Kidney tubule cell (primary cell): Measurements from ENCODE around the gene C1QL4.
"Not testable (repeated sequence)": the region's sequence is repeated elsewhere in the genome, so short reads cannot be mapped to it uniquely, and the experiment has no call there.

ENCODE experiments used
- DNase-seq: peaks from one replicate; pipeline ENCODE4 v3.0.0-alpha.2; 2018; ENCODE audit warnings: low spot score

The C1QL4 gene

DNA sequence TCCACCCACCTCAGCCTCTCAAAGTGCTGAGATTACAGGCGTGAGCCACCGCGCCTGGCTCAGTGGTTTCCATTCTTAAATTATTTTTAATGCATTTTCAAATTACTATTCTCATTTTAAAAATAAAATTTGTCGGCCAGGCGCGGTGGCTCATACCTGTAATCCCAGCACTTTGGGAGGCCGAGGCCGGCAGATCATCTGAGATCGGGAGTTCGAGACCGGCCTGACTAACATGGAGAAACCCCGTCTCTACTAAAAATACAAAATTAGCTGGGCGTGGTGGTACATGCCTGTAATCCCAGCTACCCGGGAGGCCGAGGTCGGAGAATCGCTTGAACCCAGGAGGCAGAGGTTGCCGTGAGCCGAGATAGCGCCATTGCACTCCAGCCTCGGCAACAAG is 3.2 kb downstream of the C1QL4 start:
- DNase-seq = not testable (repeated sequence)

DNA sequence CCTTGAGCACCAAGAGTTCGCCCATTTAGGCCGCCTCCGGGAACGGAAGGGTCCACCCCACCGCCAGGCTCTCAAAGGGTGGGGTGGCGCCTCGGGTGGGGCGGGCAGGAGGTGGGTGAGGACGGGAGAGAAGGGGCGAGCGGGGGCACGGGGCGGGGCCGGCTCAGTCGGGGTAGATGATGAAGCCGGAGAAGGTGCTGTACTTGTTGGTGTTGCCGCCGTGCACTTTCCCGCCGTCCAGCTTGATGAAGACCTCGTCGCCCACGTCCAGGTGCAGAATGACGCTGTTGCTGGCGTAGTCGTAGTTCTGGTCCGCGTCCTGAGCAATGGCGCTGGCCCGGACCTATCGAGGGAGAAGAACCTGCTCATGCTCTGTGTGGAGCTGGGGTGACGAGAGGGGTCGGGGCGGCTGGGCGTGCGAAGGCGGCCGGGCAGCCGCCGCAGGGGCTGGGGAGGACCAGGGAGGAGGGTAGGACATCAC is 4.1 kb downstream of the C1QL4 start:
- no peak for DNase-seq

DNA sequence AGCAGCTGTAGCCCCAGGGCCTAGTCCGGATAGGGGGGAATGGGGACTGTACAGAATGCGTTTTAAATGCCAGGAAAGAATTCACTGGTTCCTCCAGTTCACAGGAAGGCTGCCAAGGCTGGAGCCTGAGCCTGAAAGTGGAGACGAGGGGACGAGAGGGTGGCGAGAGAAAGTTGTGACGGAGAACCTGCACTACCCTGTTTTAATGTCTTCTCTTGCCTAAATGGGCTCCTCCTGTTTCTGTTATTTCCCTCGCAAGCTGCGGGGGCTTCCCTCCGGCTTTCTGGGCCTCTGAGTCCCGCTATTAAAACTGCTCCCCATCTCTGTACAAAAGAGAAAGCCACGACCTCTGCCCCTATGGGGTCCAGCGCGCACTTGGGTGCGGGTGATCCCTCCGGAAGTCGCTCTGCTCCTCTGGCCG is 4.5 kb downstream of the C1QL4 start:
- DNase-seq = no peak

DNA sequence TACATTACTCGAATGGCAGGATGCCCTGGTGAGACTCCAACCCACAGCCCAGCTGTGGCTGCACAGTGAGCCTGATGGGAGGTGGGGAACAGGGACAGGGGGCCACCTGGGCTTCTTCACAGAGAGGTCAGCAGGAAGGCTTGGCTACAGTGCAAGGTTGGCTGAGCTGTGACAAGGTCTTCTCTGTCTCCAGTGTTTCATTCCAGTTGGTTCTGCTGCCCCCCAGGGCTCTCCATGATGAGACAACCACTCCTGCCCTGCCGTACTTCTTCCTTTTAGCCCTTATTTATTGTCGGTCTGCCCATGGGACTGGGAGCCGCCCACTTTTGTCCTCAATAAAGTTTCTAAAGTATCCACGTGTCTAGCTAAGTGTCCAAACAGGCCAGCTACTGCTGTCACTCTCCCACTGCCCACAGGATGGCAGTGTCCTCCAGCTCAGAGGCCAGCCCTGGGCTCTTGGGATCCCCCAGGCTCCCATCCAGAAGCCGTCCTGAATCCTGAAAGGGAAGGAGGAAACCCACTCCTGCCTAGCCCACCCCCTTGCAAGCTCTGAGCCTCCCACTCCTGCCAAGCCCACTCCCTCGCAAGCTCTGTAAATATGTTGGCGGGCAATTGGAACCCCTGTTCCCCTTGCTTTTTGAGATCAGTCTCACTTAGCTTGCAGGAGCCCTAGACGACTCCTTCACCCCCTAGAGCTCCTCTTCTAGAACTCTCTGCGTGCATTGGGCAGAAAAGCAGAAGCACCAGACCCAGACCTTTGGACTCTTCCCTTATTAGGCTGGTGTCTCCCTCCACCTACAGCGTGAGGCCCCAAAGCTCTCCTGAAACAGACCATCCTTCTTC is 5.4 kb downstream of the C1QL4 start:
- peak; percentile 69 for DNase-seq

DNA sequence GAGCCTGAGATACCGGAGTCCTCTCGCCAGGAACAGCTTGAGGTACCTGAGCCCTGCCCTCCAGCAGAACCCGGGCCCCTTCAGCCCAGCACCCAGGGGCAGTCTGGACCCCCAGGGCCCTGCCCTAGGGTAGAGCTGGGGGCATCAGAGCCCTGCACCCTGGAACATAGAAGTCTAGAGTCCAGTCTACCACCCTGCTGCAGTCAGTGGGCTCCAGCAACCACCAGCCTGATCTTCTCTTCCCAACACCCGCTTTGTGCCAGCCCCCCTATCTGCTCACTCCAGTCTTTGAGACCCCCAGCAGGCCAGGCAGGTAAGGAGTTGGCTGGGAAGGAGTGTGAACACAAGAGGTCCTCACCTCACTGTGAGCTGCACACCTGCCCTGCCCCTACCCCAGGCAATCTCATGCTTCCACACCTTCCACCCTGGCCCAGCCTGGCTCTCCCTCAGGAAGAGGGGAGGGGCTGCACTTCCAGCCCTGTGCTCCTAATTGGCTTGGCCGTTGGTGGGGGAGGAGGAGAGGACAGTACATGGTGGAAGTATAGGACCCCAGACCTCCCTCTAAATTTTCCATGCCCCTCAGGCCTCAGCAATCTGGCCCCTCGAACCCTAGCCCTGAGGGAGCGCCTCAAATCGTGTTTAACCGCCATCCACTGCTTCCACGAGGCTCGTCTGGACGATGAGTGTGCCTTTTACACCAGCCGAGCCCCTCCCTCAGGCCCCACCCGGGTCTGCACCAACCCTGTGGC is 6.2 kb downstream of the C1QL4 start:
- DNase-seq = no peak

DNA sequence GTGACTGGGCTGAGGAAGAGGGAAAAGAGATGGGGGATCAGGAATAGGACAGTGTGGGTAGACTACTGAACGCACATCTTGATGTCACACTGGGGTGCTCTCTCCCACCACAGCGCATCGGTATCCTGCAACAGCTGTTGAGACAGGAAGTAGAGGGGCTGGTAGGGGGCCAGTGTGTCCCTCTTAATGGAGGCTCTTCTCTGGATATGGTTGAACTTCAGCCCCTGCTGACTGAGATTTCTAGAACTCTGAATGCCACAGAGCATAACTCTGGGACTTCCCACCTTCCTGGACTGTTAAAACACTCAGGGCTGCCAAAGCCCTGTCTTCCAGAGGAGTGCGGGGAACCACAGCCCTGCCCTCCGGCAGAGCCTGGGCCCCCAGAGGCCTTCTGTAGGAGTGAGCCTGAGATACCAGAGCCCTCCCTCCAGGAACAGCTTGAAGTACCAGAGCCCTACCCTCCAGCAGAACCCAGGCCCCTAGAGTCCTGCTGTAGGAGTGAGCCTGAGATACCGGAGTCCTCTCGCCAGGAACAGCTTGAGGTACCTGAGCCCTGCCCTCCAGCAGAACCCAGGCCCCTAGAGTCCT is 6.9 kb downstream of the C1QL4 start:
- no peak for DNase-seq

DNA sequence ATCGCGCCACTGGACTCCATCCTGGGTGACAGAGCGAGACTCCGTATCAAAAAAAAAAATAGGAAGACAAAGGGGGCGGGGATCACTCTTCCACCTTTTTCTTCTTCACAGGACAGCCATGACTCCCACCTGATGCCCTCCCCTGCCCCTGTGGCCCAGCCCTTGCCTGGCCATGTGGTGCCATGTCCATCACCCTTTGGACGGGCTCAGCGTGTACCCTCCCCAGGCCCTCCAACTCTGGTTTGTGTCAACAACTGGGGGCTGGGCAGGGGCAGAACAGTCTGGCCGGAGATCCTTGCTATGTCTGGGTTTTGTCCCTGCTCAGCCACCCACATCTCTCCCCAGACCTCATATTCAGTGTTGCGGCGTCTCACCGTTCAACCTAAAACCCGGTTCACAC is 8.2 kb downstream of the C1QL4 start:
- DNase-seq = no peak

DNA sequence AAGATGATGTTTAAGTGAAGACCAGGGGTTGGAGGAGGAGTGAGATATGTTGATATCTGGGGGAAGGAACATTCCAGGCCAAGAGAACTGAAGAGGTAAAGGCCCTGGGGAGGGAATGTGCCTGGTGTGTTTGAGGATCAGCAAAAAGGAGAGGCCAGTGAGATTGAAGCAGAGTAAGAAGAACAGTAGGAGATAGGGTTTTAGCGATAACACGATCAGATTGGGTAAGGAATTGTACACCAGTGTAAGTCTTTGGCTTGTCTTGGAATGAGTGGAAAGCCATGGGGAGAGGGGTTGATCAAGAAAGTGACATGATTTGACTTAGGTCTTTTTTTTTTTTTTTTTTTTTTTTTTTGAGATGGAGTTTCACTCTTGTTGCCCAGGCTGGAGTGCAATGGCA is 9.1 kb downstream of the C1QL4 start:
- DNase-seq = no peak

DNA sequence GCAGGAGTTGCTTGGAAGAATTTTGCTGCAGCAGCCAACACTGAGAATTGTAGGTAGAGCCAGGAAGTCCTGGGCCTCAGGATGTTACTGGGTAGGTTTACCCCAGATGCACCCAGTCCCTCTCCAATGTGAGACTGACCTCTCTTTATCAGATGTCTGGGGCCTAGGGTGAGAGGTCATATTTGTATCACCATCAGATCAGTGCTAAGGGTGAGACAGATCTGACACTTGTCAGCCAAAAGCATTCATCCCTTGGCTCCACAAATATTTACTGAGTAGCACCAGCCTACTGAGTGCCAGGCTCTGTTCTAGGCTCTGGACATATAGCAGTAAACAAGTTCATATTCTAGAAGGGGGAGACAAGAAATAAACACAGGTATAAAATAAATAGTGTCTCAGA is 9.6 kb downstream of the C1QL4 start:
- DNase-seq = no peak

DNA sequence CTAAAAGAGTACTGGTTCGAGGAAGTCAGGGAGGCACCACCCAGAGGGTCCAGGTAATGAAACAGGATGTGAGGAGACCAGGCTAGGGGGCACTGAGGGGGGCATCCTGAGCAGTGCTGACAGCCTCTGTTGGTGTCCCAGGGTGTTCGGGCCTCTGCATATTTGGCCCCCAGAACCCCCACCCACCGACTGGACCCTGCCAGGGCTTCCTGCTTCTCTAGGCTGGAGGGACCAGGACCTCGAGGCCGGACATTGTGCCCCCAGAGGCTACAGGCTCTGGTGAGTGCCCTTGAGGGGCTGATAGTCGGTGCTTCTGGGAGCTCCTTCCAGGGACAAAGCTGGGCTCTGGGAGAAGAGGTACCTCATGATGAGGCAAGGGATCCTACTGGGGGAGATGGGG is 11.4 kb downstream of the C1QL4 start:
- no peak for DNase-seq

DNA sequence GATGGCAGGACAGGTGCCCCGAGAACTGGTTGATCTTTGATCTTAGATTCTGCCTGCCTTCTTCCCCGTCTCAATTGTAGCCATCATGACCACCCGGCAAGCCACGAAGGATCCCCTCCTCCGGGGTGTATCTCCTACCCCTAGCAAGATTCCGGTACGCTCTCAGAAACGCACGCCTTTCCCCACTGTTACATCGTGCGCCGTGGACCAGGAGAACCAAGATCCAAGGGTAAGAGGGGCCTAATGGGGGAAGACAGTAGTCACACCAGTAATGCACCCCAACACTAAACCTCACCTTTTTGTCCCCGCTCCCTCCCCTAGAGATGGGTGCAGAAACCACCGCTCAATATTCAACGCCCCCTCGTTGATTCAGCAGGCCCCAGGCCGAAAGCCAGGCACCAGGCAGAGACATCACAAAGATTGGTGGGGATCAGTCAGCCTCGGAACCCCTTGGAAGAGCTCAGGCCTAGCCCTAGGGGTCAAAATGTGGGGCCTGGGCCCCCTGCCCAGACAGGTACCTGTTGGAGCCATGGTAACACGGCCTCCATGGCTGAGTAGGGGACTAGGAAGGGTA is 13.4 kb downstream of the C1QL4 start:
- no peak for DNase-seq

DNA sequence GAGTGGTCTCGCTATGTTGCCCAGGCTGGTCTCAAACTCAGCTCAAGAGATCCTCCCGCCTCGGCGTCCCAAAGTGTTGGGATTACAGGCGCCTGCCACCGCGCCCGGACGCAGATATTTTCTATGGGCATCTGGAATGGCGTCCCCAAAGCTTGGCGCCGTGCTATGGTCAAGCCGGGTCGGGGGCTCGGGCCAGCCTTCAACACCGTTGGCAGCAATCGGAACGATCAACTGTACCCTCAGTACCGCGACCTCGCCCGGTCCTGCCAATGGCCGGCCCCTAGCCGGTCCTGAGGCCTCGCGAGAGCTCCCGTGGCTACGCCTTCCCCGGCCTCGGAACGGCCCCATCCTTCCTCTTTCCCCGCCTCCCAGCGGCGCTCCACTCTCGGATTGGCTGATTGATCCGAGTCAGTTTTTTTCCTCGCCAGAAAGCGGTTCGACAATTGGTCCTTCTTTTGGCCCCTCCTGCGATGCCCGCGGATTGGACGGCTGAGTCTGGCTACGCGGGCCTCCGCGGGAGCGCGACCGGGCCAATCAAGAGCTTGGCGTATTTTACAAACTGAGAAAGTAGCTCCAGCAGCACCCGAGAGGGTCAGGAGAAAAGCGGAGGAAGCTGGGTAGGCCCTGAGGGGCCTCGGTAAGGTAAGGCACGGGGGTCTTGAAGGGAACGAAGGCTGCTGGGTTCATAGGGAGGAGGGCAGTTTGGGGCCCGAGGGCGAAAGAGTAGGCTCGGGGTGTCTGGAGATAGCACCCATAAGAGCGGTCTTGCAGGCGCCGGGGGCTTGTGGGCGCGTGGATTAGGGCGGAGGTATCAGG is 14.1 kb downstream of the C1QL4 start, which contains the start of gene TROAP:
Gene TROAP (plus strand): TSS at position 548 of the 816 bp plus-strand sequence. CDS start 354 bp downstream, outside the sequence.
- DNase-seq = peak; percentile 98

DNA sequence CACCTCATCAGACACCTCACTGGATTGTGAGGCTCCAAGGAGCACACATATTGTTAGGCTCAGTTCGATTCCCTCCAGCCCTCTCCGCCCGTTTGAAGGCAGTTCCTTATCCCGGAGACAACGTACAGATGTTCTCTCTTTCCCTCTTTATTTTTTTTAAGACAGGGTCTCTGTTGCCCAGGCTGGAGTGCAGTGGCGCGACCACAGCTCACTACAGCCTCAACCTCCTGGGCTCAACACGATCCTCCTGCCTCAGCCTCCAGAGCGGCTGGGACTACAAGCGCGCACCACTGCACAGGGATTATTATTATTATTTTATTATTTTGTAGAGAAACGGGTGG is 14.7 kb downstream of the C1QL4 start:
- no peak for DNase-seq

DNA sequence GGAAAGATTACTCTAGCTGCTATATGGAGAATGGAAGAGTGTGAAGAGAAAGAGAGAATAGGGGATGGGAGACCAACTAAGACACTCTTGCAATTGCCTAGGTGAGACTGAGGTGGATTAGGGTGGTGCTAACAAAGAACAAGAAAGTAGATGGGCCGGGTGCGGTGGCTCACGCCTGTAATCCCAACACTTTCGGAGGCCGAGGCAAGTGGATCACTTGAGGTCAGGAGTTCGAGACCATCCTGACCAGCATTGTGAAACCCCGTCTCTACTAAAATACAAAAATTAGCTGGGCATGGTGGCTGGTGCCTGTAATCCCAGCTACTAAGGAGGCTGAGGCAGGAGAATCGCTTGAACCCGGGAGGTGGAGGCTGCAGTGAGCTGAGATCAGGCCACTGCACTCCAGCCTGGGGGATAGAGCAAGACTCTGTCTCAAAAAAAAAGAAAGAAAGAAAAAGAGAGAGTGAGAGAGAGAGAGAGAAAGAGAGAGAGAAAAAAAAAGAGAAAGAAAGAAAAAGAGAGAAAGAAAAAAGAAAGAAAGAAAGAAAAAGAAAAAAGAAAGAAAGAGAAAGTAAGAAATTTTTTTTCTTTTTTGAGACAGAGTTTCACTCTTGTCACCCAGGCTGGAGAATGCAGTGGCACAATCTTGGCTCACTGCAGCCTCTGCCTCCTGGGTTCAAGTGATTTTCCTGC is 16.4 kb downstream of the C1QL4 start:
- not testable (repeated sequence) for DNase-seq

DNA sequence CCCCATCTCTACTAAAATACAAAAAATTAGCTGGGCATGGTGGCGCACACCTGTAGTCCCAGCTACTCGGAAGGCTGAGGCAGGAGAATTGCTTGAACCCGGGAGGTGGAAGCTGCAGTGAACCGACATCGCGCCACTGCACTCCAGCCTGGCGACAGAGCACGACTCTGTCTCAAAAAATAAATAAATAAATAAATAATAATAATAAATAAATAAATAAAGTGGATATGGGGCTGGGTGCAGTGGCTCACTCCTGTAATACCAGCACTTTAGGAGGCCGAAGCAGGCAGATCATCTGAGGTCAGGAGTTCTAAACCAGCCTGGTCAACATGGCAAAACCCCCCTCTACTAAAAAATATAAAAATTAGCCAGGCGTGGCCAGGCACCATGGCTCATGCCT is 19.9 kb downstream of the C1QL4 start:
- not testable (repeated sequence) for DNase-seq

DNA sequence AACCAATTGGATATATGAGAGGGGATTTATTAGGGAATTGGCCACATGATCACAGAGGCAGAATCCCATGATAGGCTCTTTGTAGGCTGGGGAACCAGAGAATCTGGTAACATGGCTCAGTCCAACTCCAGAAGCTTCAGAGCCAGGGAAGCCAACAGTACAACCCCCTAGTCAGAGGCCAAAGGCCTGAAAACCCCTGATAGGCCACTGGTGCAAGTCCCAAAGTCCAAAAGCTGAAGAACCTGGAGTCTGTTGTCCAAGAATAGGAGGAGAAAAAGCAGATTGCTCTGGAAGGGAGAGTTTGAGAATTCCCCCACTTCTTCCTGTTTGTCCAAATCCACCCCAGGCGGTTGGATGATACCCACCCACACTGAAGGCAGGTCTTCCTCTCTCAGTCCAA is 22.2 kb downstream of the C1QL4 start:
- DNase-seq = no peak

DNA sequence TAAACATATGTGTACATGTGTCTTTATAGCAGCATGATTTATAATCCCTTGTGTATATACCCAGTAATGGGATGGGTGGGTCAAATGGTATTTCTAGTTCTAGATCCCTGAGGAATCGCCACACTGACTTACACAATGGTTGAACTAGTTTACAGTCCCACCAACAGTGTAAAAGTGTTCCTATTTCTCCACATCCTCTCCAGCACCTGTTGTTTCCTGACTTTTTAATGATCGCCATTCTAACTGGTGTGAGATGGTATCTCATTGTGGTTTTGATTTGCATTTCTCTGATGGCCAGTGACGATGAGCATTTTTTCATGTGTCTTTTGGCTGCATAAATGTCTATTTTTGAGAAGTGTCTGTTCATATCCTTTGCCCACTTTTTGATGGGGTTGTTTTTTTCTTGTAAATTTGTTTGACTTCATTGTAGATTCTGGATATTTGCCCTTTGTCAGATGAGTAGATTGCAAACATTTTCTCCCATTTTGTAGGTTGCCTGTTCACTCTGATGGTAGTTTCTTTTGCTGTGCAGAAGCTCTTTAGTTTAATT is 26.5 kb downstream of the C1QL4 start:
- DNase-seq = not testable (repeated sequence)

DNA sequence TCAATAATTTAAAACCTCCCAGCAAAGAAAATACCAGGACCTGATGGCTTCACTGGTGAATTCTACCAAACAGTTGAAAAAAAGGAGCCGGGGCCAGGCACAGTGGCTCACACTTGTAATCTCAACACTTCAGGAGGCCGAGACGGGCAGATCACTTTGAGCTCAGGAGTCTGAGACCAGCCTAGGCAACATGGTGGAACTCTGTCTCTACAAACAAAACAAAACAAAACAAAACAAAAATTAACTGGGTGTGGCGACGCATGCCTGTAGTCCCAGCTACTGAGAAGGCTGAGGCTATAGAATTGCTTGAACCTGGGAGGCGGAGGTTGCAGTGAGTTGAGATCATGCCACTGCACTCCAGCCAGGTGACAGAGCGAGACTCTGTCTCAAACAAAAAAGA is 27.6 kb downstream of the C1QL4 start:
- DNase-seq = no peak

DNA sequence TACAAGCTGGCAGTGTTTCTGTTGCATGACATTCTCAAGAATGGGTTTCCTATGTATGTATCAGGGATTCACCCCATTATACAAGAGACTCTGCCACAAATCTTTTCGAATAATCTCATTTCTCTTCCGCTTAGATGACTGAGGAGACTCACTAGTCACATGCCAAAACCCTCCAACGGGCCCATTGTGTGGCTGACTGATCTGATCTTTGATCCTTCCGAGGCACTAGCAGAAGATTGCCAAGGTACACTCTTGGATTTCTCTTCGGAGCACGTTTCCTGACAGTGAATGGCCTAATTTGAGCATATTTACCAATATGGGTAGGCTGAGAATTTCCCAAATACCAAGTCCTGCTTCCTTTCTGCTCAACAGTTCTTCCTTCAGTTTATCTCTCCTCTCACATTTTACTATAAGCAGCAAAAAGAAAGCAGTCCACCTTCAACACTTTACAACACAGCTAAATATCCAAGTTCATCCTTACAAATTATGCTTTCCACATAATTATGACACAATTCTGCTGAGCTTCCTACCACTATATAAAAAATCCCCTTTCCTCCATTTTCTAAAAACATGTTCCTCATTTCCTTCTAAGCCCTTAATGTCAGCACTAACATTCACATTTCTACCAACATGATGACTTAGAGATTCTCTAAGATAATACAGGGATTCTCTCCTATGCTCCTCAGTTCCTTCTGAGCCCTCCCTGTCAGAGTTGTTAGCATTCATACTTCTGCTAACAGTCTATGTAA is 31.1 kb downstream of the C1QL4 start:
- DNase-seq = no peak

DNA sequence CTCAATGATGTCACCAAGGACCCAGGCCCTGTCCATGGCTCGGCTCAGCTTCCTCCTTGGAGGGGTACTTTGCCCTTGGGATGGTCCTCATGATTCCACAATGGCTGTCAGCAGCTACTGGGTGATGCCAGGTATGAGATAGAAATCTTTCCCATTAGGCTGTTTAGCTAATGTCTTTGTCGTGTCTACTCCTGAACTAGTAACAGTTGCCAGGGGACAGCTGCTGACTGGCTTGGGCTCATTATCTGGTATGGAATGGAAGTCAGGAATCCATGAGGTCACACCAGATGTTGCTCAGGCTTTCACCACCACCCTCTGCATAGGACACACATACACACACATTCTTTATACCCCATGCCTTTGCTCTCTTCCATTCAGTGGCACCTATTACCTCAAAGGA is 32.8 kb downstream of the C1QL4 start:
- no peak for DNase-seq
